ENCODE results near the gene PPP1R13B.

GRCh38 chr14:103763730-103764488 is 83.5 kb downstream of the PPP1R13B start:
- TF ChIP-seq CTCF (IDR thresholded peaks at IDR 0.05) (no peak), EP300 (IDR thresholded peaks at IDR 0.05) (no peak), POLR2A (IDR thresholded peaks at IDR 0.05) (no peak), POLR2AphosphoS5 (IDR thresholded peaks at IDR 0.05) (no peak)
